Panc1 (cell line): ENCODE results near the gene NOL4L. TPM values are rescaled to one million over a fixed set of nuclear protein-coding genes. Genes with fewer than 3 reads are reported as not detected.

Source experiments
- ATAC-seq: fragments of 200-7000 bp; cut with Tn5 transposase; 2 replicates; pipeline ENCODE4 v1.9.1; 2020; ENCODE audit warnings: mild to moderate bottlenecking, moderate library complexity
- BruUV-seq: library from RNA; stranded (reverse); fragments of 400-500 nt; replicated peaks from 2 replicates; lab custom pipeline; 2021; lab: Mats Ljungman, UMichigan
- CTCF ChIA-PET: fragments of 300-600 bp; sonication (Branson Sonifier 250); formaldehyde crosslinking; loops from one replicate; lab custom pipeline; 2022; ENCODE audit warnings: antibody characterized with exemption; lab: Charles Lee
- POLR2A ChIA-PET: fragments of 300-600 bp; sonication (Branson Sonifier 250); formaldehyde crosslinking; loops from one replicate; lab custom pipeline; 2022; ENCODE audit warnings: antibody characterized with exemption; lab: Charles Lee
- DNase-seq: peaks from one replicate; pipeline ENCODE4 v3.0.0-alpha.2; 2010; ENCODE audit warnings: low read depth, low spot score
- H3K27ac ChIP-seq: 2 replicates; pipeline ENCODE4 v1.5.1; 2011; ENCODE audit warnings: mild to moderate bottlenecking, low read length, inconsistent platforms
- H3K27me3 ChIP-seq: fragments of 200-500 bp; sonication (Bioruptor generic); 2 replicates; pipeline ENCODE4 v1.6.0; 2014; ENCODE audit warnings: low read length, inconsistent platforms; ENCODE audit not compliant: control insufficient read depth, insufficient read depth
- H3K36me3 ChIP-seq: fragments of 200-500 bp; sonication (Bioruptor generic); 2 replicates; pipeline ENCODE4 v1.5.1; 2014; ENCODE audit warnings: inconsistent platforms, mild to moderate bottlenecking, low read length, moderate library complexity; ENCODE audit not compliant: control insufficient read depth, insufficient read depth
- H3K4me1 ChIP-seq: 2 replicates; pipeline ENCODE4 v1.5.1; 2011; ENCODE audit warnings: inconsistent platforms, mild to moderate bottlenecking, low read length, moderate library complexity; ENCODE audit not compliant: control insufficient read depth, insufficient read depth
- H3K4me3 ChIP-seq, 2 experiments: 2 replicates each; pipeline ENCODE4 v1.5.1; 2011 to 2012; ENCODE audit warnings: low read depth in 2 of 2, low read length in 2 of 2, mild to moderate bottlenecking in 2 of 2, inconsistent platforms in 1 of 2, moderate library complexity in 1 of 2
- H3K9me3 ChIP-seq: fragments of 200-500 bp; sonication (Bioruptor generic); 2 replicates; pipeline ENCODE4 v1.5.1; 2014; ENCODE audit warnings: low read depth, mild to moderate bottlenecking, inconsistent platforms, low read length, moderate library complexity; ENCODE audit not compliant: control insufficient read depth, insufficient read depth
- POLR2AphosphoS5 ChIP-seq: IDR thresholded peaks from 2 replicates; pipeline ENCODE4 v1.6.1; 2012; ENCODE audit warnings: mild to moderate bottlenecking, low read depth, low read length, moderate library complexity
- REST ChIP-seq, 2 experiments: IDR thresholded peaks; 2 replicates each; pipeline ENCODE4 v1.6.1; 2011 to 2012; ENCODE audit warnings: low read depth in 2 of 2, control low read depth in 1 of 2, low read length in 1 of 2, mild to moderate bottlenecking in 1 of 2, moderate library complexity in 1 of 2; ENCODE audit not compliant: insufficient read depth in 1 of 2
- SIN3A ChIP-seq: IDR thresholded peaks from 2 replicates; pipeline ENCODE4 v1.6.1; 2012; ENCODE audit warnings: low read depth, mild to moderate bottlenecking, low read length, moderate library complexity, borderline replicate concordance; ENCODE audit not compliant: insufficient read depth
- TCF7L2 ChIP-seq: IDR thresholded peaks from 2 replicates; pipeline ENCODE4 v1.6.1; 2011; ENCODE audit warnings: mild to moderate bottlenecking, low read depth, low read length, inconsistent platforms
- in situ Hi-C: cut with HindIII; loops from 2 replicates; pipeline ENCODE4 v1.10.0; 2016; ENCODE audit warnings: low sequenced_read_pairs, low pct_unique_long_range_greater_than_20kb
- intact Hi-C: fragments of 100-400 bp; cut with micrococcal nuclease; formaldehyde crosslinking; loops from one replicate; pipeline ENCODE4 v1.10.0; 2022; ENCODE audit not compliant: unreplicated experiment
- total RNA-seq: library from RNA; stranded (reverse); gene quantifications from one replicate; pipeline ENCODE4 v1.2.1, GENCODE V29; 2021; ENCODE audit not compliant: unreplicated experiment
- TF ChIP-seq, protein P1 (sequence below): fragments of 450-650 bp; IDR thresholded peaks from 2 replicates; pipeline ENCODE4 v1.5.1; 2017; ENCODE audit warnings: mild to moderate bottlenecking

The NOL4L gene
- total RNA-seq, 1 experiment from 2014 or later, result 21.6 TPM

GRCh38 chr20:32511358-32512046, 73.6 kb downstream of the NOL4L start:
- POLR2A ChIA-PET, result interaction anchor here (0.5 kb wide), 1 partner anchor 14 kb away, joined by 4 read pairs; no protein-coding TSS in a partner anchor
- CTCF ChIA-PET, result no interaction called here
- Histone ChIP-seq H3K9me3 (no peaks in the 10 kb centered on the region), H3K4me1 (0 out of 2 replicates have a peak, but pooled peaks cover 3% of the 10 kb centered on the region), H3K27me3 (no peaks in the 10 kb centered on the region), H3K4me3 (no peak overlapping the region), H3K36me3 (no peaks in the 10 kb centered on the region), H3K27ac (no peak overlapping the region)
- intact Hi-C loops, result no loop called here
- TF ChIP-seq, protein P1, sequence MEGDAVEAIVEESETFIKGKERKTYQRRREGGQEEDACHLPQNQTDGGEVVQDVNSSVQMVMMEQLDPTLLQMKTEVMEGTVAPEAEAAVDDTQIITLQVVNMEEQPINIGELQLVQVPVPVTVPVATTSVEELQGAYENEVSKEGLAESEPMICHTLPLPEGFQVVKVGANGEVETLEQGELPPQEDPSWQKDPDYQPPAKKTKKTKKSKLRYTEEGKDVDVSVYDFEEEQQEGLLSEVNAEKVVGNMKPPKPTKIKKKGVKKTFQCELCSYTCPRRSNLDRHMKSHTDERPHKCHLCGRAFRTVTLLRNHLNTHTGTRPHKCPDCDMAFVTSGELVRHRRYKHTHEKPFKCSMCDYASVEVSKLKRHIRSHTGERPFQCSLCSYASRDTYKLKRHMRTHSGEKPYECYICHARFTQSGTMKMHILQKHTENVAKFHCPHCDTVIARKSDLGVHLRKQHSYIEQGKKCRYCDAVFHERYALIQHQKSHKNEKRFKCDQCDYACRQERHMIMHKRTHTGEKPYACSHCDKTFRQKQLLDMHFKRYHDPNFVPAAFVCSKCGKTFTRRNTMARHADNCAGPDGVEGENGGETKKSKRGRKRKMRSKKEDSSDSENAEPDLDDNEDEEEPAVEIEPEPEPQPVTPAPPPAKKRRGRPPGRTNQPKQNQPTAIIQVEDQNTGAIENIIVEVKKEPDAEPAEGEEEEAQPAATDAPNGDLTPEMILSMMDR, result no peak
- TF ChIP-seq REST (IDR thresholded peaks at IDR 0.05; ENCODE audit: insufficient read depth in 1 of 2, low read depth in 2 of 2, low read length in 1 of 2) (no peak), TCF7L2 (no peak), SIN3A (no peak), POLR2AphosphoS5 (no peak)
- BruUV-seq, result no TSS peak
- in situ Hi-C loops, result no loop called here
- ATAC-seq (no peak), DNase-seq (no peak)

- Histone ChIP-seq H3K4me1 (0 out of 2 replicates have a peak, but pooled peaks cover 3% of the 10 kb centered on the region), H3K4me3 (no peak overlapping the region), H3K27me3 (no peaks in the 10 kb centered on the region), H3K36me3 (no peaks in the 10 kb centered on the region), H3K9me3 (no peaks in the 10 kb centered on the region), H3K27ac (no peak overlapping the region)
- ChIA-PET CTCF (no interaction called here), POLR2A (interaction anchor here (0.5 kb wide), 1 partner anchor 14 kb away, joined by 4 read pairs; no protein-coding TSS in a partner anchor)
- intact Hi-C loops (no loop called here), in situ Hi-C loops (no loop called here)
- no TSS peak for BruUV-seq
- no peak for DNase-seq
- ATAC-seq, result no peak
- TF ChIP-seq POLR2AphosphoS5, result no peak
These were observed 74.4 kb downstream of the NOL4L start for GRCh38 chr20:32510601-32511357.
